BE2C (cell line): ENCODE results near the gene DGKA.

ENCODE experiments used
- DNase-seq: peaks from one replicate; pipeline ENCODE4 v3.0.0-alpha.2; 2020
- H3K27me3 ChIP-seq: fragments of 250-450 bp; sonication (Bioruptor Pico); 2 replicates; pipeline ENCODE4 v1.5.1; 2020; ENCODE audit warnings: mild to moderate bottlenecking
- H3K36me3 ChIP-seq: fragments of 250-450 bp; sonication (Bioruptor Pico); 2 replicates; pipeline ENCODE4 v1.5.1; 2020; ENCODE audit warnings: mild to moderate bottlenecking
- H3K4me1 ChIP-seq: fragments of 250-450 bp; sonication (Bioruptor Pico); 2 replicates; pipeline ENCODE4 v1.5.1; 2020
- H3K4me3 ChIP-seq: 2 replicates; pipeline ENCODE4 v1.5.1; 2011; ENCODE audit warnings: low read depth, low read length
- H3K9me3 ChIP-seq: fragments of 250-450 bp; sonication (Bioruptor Pico); 2 replicates; pipeline ENCODE4 v1.5.1; 2020
- TF ChIP-seq, protein P1 (sequence below): IDR thresholded peaks from 2 replicates; pipeline ENCODE4 v1.5.1; 2012; ENCODE audit warnings: mild to moderate bottlenecking, low read depth, low read length

Gene DGKA

GRCh38 chr12:55940065-55940732, 9.2 kb downstream of the DGKA start:
- H3K4me3 ChIP-seq = peak overlapping the region; percentile 24
- no peaks in the 10 kb centered on the region for H3K9me3 ChIP-seq
- peaks cover 4% of the 10 kb centered on the region; the same call in 1 of the 2 replicates for H3K4me1 ChIP-seq
- no peaks in the 10 kb centered on the region for H3K36me3 ChIP-seq
- DNase-seq = peak; percentile 85
- TF ChIP-seq, protein P1, sequence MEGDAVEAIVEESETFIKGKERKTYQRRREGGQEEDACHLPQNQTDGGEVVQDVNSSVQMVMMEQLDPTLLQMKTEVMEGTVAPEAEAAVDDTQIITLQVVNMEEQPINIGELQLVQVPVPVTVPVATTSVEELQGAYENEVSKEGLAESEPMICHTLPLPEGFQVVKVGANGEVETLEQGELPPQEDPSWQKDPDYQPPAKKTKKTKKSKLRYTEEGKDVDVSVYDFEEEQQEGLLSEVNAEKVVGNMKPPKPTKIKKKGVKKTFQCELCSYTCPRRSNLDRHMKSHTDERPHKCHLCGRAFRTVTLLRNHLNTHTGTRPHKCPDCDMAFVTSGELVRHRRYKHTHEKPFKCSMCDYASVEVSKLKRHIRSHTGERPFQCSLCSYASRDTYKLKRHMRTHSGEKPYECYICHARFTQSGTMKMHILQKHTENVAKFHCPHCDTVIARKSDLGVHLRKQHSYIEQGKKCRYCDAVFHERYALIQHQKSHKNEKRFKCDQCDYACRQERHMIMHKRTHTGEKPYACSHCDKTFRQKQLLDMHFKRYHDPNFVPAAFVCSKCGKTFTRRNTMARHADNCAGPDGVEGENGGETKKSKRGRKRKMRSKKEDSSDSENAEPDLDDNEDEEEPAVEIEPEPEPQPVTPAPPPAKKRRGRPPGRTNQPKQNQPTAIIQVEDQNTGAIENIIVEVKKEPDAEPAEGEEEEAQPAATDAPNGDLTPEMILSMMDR = peak; percentile 97
- no peaks in the 10 kb centered on the region for H3K27me3 ChIP-seq

- no peaks in the 10 kb centered on the region for H3K36me3 ChIP-seq
- H3K27me3 ChIP-seq = no peaks in the 10 kb centered on the region
- TF ChIP-seq, protein P1 = no peak
- no peak overlapping the region for H3K4me3 ChIP-seq
- H3K9me3 ChIP-seq = no peaks in the 10 kb centered on the region
- no peak for DNase-seq
- H3K4me1 ChIP-seq = peaks cover 4% of the 10 kb centered on the region; the same call in 1 of the 2 replicates
Observed at GRCh38 chr12:55942055-55942454, 11.1 kb downstream of the DGKA start.

DNA sequence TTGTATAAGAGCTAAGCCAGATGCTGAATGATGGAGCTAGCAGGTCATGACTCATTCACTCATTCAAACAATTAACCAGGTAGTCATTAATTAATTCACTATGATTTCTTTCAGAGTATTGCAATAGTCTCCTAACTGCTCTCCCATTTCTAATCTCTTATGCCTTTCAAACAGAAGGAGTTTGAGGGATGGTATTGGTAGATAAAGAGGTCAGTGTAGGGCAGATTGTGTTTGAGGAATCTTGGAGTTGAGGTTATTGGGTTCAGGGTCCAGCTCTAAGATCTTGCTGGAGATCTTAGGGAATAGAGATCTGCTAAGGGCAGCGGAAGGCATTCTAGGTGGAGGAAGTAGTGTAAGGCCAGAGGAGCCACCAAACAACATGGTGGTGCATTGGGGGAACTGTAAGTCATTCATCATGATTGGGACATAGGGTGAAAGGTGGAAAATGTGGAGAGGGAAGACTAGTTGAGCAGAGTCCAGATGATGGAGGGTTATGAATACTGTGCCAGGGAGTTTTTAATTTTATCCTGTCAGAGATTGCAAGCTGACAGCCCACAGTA, 11.7 kb downstream of the DGKA start:
- no peaks in the 10 kb centered on the region for H3K36me3 ChIP-seq
- no peak overlapping the region for H3K4me3 ChIP-seq
- H3K27me3 ChIP-seq = no peaks in the 10 kb centered on the region
- TF ChIP-seq, protein P1 = no peak
- H3K4me1 ChIP-seq = peaks cover 4% of the 10 kb centered on the region; the same call in 1 of the 2 replicates
- H3K9me3 ChIP-seq = no peaks in the 10 kb centered on the region
- DNase-seq = no peak

GRCh38 chr12:55946553-55946952, 15.6 kb downstream of the DGKA start:
- Histone ChIP-seq H3K4me3 (no peak overlapping the region), H3K27me3 (no peaks in the 10 kb centered on the region), H3K36me3 (no peaks in the 10 kb centered on the region), H3K9me3 (no peaks in the 10 kb centered on the region), H3K4me1 (no peaks in the 10 kb centered on the region)
- no peak for DNase-seq
- TF ChIP-seq, protein P1 = no peak

- Histone ChIP-seq H3K36me3 (no peaks in the 10 kb centered on the region), H3K9me3 (no peaks in the 10 kb centered on the region), H3K4me1 (no peaks in the 10 kb centered on the region), H3K4me3 (no peak overlapping the region), H3K27me3 (no peaks in the 10 kb centered on the region)
- TF ChIP-seq, protein P1 = no peak
- DNase-seq = no peak
Observed at GRCh38 chr12:55955344-55955743, 24.4 kb downstream of the DGKA start.

GRCh38 chr12:55955800-55956508, 25.0 kb downstream of the DGKA start:
- peak; percentile 41 for DNase-seq
- no peaks in the 10 kb centered on the region for H3K4me1 ChIP-seq
- TF ChIP-seq, protein P1 = peak; percentile 46
- no peaks in the 10 kb centered on the region for H3K36me3 ChIP-seq
- no peaks in the 10 kb centered on the region for H3K27me3 ChIP-seq
- H3K9me3 ChIP-seq = no peaks in the 10 kb centered on the region
- H3K4me3 ChIP-seq = no peak overlapping the region
